Measurements from ENCODE around the gene SYT1. TPM values are rescaled to one million over a fixed set of nuclear protein-coding genes. Genes with fewer than 3 reads are reported as not detected.

Gene SYT1
- total RNA-seq, 2 experiments from 2014 or later = not detected

DNA sequence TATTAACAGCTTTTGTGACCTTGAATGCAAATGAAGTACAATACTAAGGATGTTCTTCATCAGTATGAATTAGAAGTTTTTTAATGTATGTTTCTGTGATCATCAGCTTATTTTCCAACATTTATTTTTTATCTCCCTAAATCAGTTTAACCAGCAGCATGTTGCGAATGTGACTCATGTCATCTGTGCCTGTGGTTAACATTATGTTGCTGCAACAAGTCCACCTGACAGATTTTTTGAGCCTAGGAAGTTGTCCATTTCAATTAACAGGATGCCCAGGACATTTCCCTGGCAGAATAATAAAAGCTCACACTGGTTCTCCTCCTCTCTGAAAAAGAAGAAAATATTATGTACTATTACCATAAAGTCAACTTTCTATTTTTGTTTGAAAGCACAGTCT, 155.5 kb downstream of the SYT1 start:
- CTCF ChIA-PET (ENCODE audit: unreplicated experiment) = no interaction called here

GRCh38 chr12:79021021-79021420, 156.4 kb downstream of the SYT1 start:
- TF ChIP-seq, protein P1, sequence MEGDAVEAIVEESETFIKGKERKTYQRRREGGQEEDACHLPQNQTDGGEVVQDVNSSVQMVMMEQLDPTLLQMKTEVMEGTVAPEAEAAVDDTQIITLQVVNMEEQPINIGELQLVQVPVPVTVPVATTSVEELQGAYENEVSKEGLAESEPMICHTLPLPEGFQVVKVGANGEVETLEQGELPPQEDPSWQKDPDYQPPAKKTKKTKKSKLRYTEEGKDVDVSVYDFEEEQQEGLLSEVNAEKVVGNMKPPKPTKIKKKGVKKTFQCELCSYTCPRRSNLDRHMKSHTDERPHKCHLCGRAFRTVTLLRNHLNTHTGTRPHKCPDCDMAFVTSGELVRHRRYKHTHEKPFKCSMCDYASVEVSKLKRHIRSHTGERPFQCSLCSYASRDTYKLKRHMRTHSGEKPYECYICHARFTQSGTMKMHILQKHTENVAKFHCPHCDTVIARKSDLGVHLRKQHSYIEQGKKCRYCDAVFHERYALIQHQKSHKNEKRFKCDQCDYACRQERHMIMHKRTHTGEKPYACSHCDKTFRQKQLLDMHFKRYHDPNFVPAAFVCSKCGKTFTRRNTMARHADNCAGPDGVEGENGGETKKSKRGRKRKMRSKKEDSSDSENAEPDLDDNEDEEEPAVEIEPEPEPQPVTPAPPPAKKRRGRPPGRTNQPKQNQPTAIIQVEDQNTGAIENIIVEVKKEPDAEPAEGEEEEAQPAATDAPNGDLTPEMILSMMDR (conservative IDR thresholded peaks at IDR 0.05; ENCODE audit: low read length) = no peak
- no peak for TF ChIP-seq EZH2phosphoT487 (IDR thresholded peaks at IDR 0.05; ENCODE audit: borderline replicate concordance, low read depth, low read length)
- intact Hi-C loops (cut with micrococcal nuclease; ENCODE audit: unreplicated experiment) = no loop called here
- no peaks in the 10 kb centered on the region for H3K9me2 ChIP-seq (ENCODE audit: insufficient read depth, low read length)
- H4K20me1 ChIP-seq (ENCODE audit: insufficient read depth, low read length) = no peaks in the 10 kb centered on the region
- no peaks in the 10 kb centered on the region for H3K4me1 ChIP-seq (ENCODE audit: insufficient read depth, low read length, poor library complexity, severe bottlenecking)
- H3K27ac ChIP-seq (ENCODE audit: low read depth, low read length, poor library complexity, severe bottlenecking) = no peak overlapping the region
- no peaks in the 10 kb centered on the region for H3K36me3 ChIP-seq (ENCODE audit: insufficient read depth, low read length)
- POLR2A ChIA-PET = interaction anchor here (0.7 to 0.9 kb wide), 2 partner anchors 34 to 1574 kb away, joined by 3 read pairs; no protein-coding TSS in a partner anchor
- H2AFZ ChIP-seq (ENCODE audit: low read length) = no peak overlapping the region
- no peak for DNase-seq (ENCODE audit: low spot score)
- CTCF ChIA-PET (ENCODE audit: unreplicated experiment) = no interaction called here
- no peak overlapping the region for H3K4me3 ChIP-seq (ENCODE audit: low read depth, low read length, poor library complexity, severe bottlenecking)
- no peak overlapping the region for H3K4me2 ChIP-seq (ENCODE audit: low read length)
- H3K79me2 ChIP-seq (ENCODE audit: insufficient read depth, low read depth, low read length) = no peaks in the 10 kb centered on the region
- BruUV-seq (replicated peaks) = no TSS peak
- H3K9me3 ChIP-seq (ENCODE audit: low read length) = no peaks in the 10 kb centered on the region

More for the DNA sequence above, 155.5 kb downstream of the SYT1 start:
- no peaks in the 10 kb centered on the region for H4K20me1 ChIP-seq (ENCODE audit: insufficient read depth, low read length)
- H3K9me2 ChIP-seq (ENCODE audit: insufficient read depth, low read length) = no peaks in the 10 kb centered on the region
- H3K36me3 ChIP-seq (ENCODE audit: insufficient read depth, low read length) = no peaks in the 10 kb centered on the region
- TF ChIP-seq, protein P1 (conservative IDR thresholded peaks at IDR 0.05; ENCODE audit: low read length) = no peak
- TF ChIP-seq EZH2phosphoT487 (IDR thresholded peaks at IDR 0.05; ENCODE audit: borderline replicate concordance, low read depth, low read length) = no peak
- BruUV-seq (replicated peaks) = no TSS peak
- no peak overlapping the region for H2AFZ ChIP-seq (ENCODE audit: low read length)
- H3K4me3 ChIP-seq (ENCODE audit: low read depth, low read length, poor library complexity, severe bottlenecking) = no peak overlapping the region
- H3K79me2 ChIP-seq (ENCODE audit: insufficient read depth, low read depth, low read length) = no peaks in the 10 kb centered on the region
- H3K9me3 ChIP-seq (ENCODE audit: low read length) = no peaks in the 10 kb centered on the region
- POLR2A ChIA-PET = interaction anchor here (0.6 kb wide), 1 partner anchor 943 kb away, joined by 4 read pairs; no protein-coding TSS in a partner anchor
- H3K27ac ChIP-seq (ENCODE audit: low read depth, low read length, poor library complexity, severe bottlenecking) = no peak overlapping the region
- DNase-seq (ENCODE audit: low spot score) = no peak
- intact Hi-C loops (cut with micrococcal nuclease; ENCODE audit: unreplicated experiment) = no loop called here
- no peaks in the 10 kb centered on the region for H3K4me1 ChIP-seq (ENCODE audit: insufficient read depth, low read length, poor library complexity, severe bottlenecking)
- H3K4me2 ChIP-seq (ENCODE audit: low read length) = no peak overlapping the region

DNA sequence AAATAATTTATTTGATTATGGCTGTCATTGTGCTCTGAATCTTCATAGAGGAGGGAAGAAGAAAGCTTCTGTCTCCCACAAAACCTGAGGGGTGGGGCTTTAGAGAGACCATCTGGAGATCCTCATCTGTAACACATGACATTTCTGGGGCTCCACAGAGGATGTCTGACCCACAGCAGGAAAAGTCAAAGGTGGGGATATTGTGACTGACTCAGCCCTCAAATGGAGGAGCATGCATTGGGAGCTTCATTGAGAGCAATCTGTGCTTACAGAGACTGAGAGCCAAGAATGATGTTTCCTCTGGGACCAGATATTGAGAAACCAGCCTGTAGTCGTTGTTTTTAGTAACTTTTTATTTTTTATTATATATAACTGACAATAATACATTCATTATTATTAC, 158.7 kb downstream of the SYT1 start:
- CTCF ChIA-PET (ENCODE audit: unreplicated experiment) = no interaction called here
- no peak for DNase-seq (ENCODE audit: low spot score)
- no TSS peak for BruUV-seq (replicated peaks)
- TF ChIP-seq EZH2phosphoT487 (IDR thresholded peaks at IDR 0.05; ENCODE audit: borderline replicate concordance, low read depth, low read length) = no peak
- TF ChIP-seq, protein P1 (conservative IDR thresholded peaks at IDR 0.05; ENCODE audit: low read length) = no peak
- no peak overlapping the region for H3K4me2 ChIP-seq (ENCODE audit: low read length)
- H4K20me1 ChIP-seq (ENCODE audit: insufficient read depth, low read length) = no peaks in the 10 kb centered on the region
- H3K4me3 ChIP-seq (ENCODE audit: low read depth, low read length, poor library complexity, severe bottlenecking) = no peak overlapping the region
- H2AFZ ChIP-seq (ENCODE audit: low read length) = no peak overlapping the region
- no peaks in the 10 kb centered on the region for H3K36me3 ChIP-seq (ENCODE audit: insufficient read depth, low read length)
- H3K9me2 ChIP-seq (ENCODE audit: insufficient read depth, low read length) = no peaks in the 10 kb centered on the region
- no peaks in the 10 kb centered on the region for H3K4me1 ChIP-seq (ENCODE audit: insufficient read depth, low read length, poor library complexity, severe bottlenecking)
- H3K27ac ChIP-seq (ENCODE audit: low read depth, low read length, poor library complexity, severe bottlenecking) = no peak overlapping the region
- POLR2A ChIA-PET = interaction anchor here (0.6 to 0.7 kb wide), 2 partner anchors 172 to 653 kb away, joined by 3 to 4 read pairs; no protein-coding TSS in a partner anchor
- intact Hi-C loops (cut with micrococcal nuclease; ENCODE audit: unreplicated experiment) = no loop called here
- H3K79me2 ChIP-seq (ENCODE audit: insufficient read depth, low read depth, low read length) = no peaks in the 10 kb centered on the region
- no peaks in the 10 kb centered on the region for H3K9me3 ChIP-seq (ENCODE audit: low read length)

Measured in OCI-LY7 (cell line).